SK-N-MC (cell line): ENCODE data around the gene BABAM2.
A peak's percentile ranks its signal among the peaks of the same experiment; 100 is the strongest.

Experiments used
- DNase-seq: peaks from one replicate; pipeline ENCODE4 v3.0.0-alpha.2; 2011; ENCODE audit warnings: low read depth, low spot score
- H3K27ac ChIP-seq: fragments of 200-600 bp; sonication (generic); 2 replicates; pipeline ENCODE4 v1.5.1; 2016; ENCODE audit warnings: mixed run types
- H3K36me3 ChIP-seq: fragments of 200-600 bp; sonication (generic); 2 replicates; pipeline ENCODE4 v1.6.1; 2017; ENCODE audit warnings: antibody characterized with exemption, low read length, mixed read lengths; ENCODE audit not compliant: insufficient read depth
- H3K4me3 ChIP-seq: fragments of 200-600 bp; sonication (generic); 2 replicates; pipeline ENCODE4 v1.5.1; 2016
- H3K9ac ChIP-seq: fragments of 200-600 bp; sonication (generic); 2 replicates; pipeline ENCODE4 v1.8.0; 2017; ENCODE audit warnings: mixed run types, mixed read lengths; ENCODE audit not compliant: insufficient read length
- H3K9me3 ChIP-seq: fragments of 200-600 bp; sonication (generic); 2 replicates; pipeline ENCODE4 v1.6.1; 2017; ENCODE audit warnings: low read depth, mild to moderate bottlenecking, antibody characterized with exemption, low read length, moderate library complexity, mixed read lengths
- EZH2 ChIP-seq: fragments of 200-600 bp; sonication (generic); IDR thresholded peaks from one replicate; pipeline ENCODE4 v1.6.1; 2017; ENCODE audit warnings: antibody characterized with exemption
- FOXP2 ChIP-seq: optimal IDR thresholded peaks from 2 replicates; pipeline ENCODE3; 2011; ENCODE audit warnings: mild to moderate bottlenecking, moderate library complexity; ENCODE audit not compliant: insufficient read depth; ENCODE audit errors: extremely low read length, control extremely low read depth
- POLR2AphosphoS5 ChIP-seq: IDR thresholded peaks from 2 replicates; pipeline ENCODE4 v1.6.1; 2012; ENCODE audit warnings: mild to moderate bottlenecking, low read depth, low read length, borderline replicate concordance

BABAM2 gene

DNA sequence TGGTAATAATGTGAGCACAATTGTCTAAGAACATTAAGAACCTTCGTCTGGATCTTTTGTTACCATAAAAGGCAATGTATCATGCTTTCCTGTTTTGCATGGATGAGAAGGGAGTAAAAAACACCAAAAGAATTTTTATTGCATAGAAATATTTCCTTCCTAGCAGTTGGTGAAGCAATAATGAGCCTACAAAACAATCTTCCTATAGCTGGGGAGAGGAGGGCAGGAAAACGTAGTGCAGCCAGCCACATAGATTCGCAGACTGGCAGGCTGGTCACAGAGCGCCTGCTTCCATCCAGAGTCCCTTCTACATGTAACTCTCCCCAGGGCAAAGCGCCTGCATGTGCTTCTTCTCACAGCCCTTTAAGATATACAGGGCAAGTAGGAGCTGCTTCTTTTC, 190.4 kb downstream of the BABAM2 start:
- TF ChIP-seq EZH2: no peak
- Histone ChIP-seq H3K9ac (peak overlapping the region; percentile 80), H3K36me3 (no peaks in the 10 kb centered on the region), H3K4me3 (peak overlapping the region; percentile 59), H3K27ac (peak overlapping the region; percentile 97), H3K9me3 (no peaks in the 10 kb centered on the region)
- peak; percentile 71 for DNase-seq

DNA sequence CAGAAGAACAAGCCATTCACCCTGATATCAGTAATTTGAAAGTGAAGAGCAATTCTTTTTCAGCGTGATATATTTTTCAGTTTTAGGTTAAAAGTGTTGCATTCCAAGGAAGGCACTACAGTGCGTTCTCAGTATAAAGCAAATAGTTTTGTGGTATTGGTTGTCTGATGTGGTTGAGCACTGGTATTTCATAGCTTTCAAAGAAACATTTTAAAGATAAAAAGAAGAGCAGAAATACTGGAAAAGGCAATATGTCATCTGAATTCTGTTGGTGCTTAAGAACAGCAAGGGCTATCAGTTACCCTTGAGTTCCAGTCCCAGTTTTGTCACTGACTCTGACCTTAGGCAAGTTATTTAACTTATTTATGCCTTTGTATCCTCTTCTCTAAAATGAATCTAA, 191.6 kb downstream of the BABAM2 start:
- H3K4me3 ChIP-seq: no peak overlapping the region
- no peak for TF ChIP-seq POLR2AphosphoS5
- TF ChIP-seq FOXP2: no peak
- no peak for TF ChIP-seq EZH2
- H3K27ac ChIP-seq: peak overlapping the region; percentile 97
- no peaks in the 10 kb centered on the region for H3K9me3 ChIP-seq
- peak; percentile 45 for DNase-seq
- peak overlapping the region; percentile 17 for H3K9ac ChIP-seq
- H3K36me3 ChIP-seq: no peaks in the 10 kb centered on the region

DNA sequence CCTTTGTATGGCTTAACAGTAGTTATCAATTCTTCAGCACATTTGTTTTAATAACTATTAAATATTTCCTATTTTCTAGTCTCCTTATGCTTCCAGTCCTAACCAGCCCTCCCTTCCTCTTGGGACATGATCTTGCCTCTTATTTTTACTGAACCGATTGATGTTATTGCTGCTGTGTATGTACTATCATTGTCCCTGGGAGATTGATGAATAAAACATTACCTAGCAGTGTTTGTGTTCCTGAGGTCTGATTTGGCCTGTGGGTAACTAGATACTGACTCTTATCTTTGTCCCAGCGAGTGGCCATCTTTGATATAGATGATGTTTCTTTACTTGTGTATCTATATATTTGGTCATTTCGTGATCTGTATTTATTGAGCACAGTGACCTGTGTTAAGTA, 192.9 kb downstream of the BABAM2 start:
- H3K4me3 ChIP-seq: no peak overlapping the region
- H3K9me3 ChIP-seq: no peaks in the 10 kb centered on the region
- no peaks in the 10 kb centered on the region for H3K36me3 ChIP-seq
- H3K27ac ChIP-seq: no peak overlapping the region
- TF ChIP-seq FOXP2 (no peak), POLR2AphosphoS5 (no peak), EZH2 (no peak)
- H3K9ac ChIP-seq: no peak overlapping the region
- no peak for DNase-seq

DNA sequence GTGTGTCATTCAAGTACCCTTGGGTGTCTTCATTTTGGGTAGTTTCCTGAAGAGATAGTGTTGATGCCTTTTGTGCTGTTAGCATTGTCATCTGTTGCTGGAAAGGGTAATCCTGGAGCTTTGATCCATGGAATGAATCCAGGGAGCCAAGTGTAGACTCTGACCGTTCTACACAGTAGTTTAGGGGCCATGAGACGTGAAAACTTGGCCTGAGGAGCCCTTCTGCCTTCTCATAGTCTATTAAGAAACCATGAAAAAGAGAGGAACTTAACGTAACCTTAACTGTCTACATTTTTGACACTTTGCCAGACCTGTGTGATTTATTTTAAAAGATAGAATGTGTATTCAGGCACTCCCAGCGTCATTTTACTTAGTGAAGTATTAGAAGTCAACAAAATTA, 194.0 kb downstream of the BABAM2 start:
- no peak for DNase-seq
- H3K4me3 ChIP-seq: no peak overlapping the region
- no peaks in the 10 kb centered on the region for H3K9me3 ChIP-seq
- H3K36me3 ChIP-seq: no peaks in the 10 kb centered on the region
- H3K9ac ChIP-seq: no peak overlapping the region
- H3K27ac ChIP-seq: no peak overlapping the region
- TF ChIP-seq FOXP2: no peak
- TF ChIP-seq EZH2: no peak
- TF ChIP-seq POLR2AphosphoS5: no peak

DNA sequence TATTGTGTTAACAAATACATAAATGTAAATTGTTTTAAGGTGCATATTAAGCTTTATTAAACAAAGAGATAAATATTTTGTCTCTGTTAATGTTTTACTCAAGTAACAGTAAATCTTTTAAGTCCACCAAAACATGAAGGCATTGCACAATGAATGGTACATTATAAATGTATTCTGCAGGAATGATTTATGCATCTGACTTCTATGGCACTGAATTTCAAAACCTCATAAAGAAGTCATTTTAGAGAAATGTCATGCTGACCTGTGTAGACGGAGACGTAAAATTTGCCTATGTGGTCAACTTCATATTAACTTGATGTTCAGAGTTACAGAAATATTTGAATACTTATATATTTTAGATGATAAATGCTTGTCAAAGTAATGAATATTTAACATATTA, 194.7 kb downstream of the BABAM2 start:
- no peak overlapping the region for H3K4me3 ChIP-seq
- no peak overlapping the region for H3K9ac ChIP-seq
- 0 out of 2 replicates have a peak overlapping the region, but pooled peaks have one; percentile 17 for H3K27ac ChIP-seq
- no peak for DNase-seq
- H3K9me3 ChIP-seq: no peaks in the 10 kb centered on the region
- no peaks in the 10 kb centered on the region for H3K36me3 ChIP-seq
- TF ChIP-seq EZH2: no peak
- no peak for TF ChIP-seq FOXP2
- TF ChIP-seq POLR2AphosphoS5: no peak

DNA sequence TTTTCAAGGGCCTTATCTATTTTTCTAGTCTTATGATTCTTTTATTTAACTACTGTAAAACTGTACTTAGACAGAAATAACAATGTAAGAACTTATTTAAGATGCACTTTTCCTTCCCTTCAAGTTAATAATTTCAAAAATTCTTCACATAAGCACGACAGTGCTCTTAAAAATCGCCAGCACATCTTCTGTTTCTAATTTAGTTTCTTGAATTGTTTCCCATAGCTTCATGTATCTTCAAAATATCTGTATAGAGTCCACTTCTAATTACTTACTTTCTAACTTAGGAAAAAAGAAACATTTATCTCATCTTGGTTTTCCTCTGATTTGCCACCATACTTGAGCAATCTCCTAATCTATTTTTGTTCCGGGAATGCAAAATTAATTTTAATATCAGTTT, 196.1 kb downstream of the BABAM2 start:
- Histone ChIP-seq H3K27ac (peak overlapping the region; percentile 70), H3K9me3 (no peaks in the 10 kb centered on the region), H3K36me3 (no peaks in the 10 kb centered on the region), H3K4me3 (no peak overlapping the region), H3K9ac (no peak overlapping the region)
- TF ChIP-seq FOXP2 (no peak), EZH2 (no peak), POLR2AphosphoS5 (no peak)
- no peak for DNase-seq

DNA sequence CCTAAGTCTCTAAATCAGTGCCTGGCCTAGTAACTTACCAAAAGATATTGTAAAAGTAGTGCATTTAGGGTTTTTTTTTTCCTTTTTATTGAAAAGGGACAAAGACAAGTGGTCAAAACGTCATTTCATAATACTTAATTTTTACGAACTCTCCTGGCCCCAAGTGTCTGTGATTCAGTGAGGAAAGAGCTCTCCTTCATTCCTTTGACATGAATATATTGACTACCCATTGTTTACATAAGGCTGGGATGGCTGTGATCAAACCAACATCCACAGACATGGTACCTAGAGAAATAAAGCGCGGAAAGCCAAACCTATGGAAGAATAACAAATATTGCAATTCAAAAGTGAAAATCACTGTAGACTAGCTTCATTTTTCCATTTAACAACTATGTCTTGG, 198.4 kb downstream of the BABAM2 start:
- no peak for TF ChIP-seq POLR2AphosphoS5
- TF ChIP-seq EZH2: no peak
- no peak for TF ChIP-seq FOXP2
- no peak overlapping the region for H3K4me3 ChIP-seq
- DNase-seq: no peak
- no peak overlapping the region for H3K9ac ChIP-seq
- H3K27ac ChIP-seq: no peak overlapping the region
- H3K9me3 ChIP-seq: no peaks in the 10 kb centered on the region
- H3K36me3 ChIP-seq: no peaks in the 10 kb centered on the region

DNA sequence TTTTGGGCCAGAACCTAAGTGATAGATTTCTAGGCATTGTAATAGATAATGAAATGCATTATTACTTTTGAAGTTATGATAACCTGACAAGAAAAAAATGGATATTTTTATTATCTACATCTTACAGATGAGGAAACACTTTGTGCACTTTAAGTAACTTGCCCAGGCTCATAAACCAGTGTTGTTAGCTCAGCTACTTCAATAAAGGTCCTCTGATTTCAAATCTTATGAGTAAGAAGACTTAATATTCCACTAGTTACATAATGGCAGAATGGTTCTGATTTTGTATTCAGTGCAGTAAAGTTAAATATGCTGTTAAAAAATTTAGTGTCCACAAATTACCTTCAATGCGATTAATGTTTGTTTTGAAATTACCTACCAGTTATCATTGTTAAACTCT, 199.0 kb downstream of the BABAM2 start:
- no peak overlapping the region for H3K27ac ChIP-seq
- H3K4me3 ChIP-seq: no peak overlapping the region
- no peak overlapping the region for H3K9ac ChIP-seq
- TF ChIP-seq POLR2AphosphoS5 (no peak), EZH2 (no peak), FOXP2 (no peak)
- DNase-seq: no peak
- no peaks in the 10 kb centered on the region for H3K36me3 ChIP-seq
- no peaks in the 10 kb centered on the region for H3K9me3 ChIP-seq

DNA sequence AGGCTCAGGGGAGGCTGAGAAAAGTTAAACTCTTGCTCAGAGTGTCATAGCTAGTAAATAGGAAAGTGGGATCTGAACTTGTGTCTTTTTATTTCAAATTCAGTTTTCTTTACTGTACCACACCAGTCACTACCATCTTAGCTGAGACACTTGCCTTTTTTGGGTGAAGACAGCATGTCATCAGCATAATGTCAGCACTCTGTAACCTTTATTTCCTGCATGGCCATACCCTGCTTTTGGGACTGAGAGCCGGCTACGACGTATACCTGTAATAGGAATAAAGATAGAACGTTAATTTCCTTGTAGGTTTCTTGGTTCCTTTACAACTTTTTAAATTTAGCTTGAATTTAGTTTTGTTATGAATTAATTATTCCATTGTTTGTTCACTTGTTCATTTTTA, 202.8 kb downstream of the BABAM2 start:
- TF ChIP-seq POLR2AphosphoS5: no peak
- no peak for TF ChIP-seq FOXP2
- no peak for TF ChIP-seq EZH2
- H3K9me3 ChIP-seq: no peaks in the 10 kb centered on the region
- no peak overlapping the region for H3K9ac ChIP-seq
- no peak for DNase-seq
- no peaks in the 10 kb centered on the region for H3K36me3 ChIP-seq
- H3K4me3 ChIP-seq: no peak overlapping the region
- H3K27ac ChIP-seq: no peak overlapping the region

DNA sequence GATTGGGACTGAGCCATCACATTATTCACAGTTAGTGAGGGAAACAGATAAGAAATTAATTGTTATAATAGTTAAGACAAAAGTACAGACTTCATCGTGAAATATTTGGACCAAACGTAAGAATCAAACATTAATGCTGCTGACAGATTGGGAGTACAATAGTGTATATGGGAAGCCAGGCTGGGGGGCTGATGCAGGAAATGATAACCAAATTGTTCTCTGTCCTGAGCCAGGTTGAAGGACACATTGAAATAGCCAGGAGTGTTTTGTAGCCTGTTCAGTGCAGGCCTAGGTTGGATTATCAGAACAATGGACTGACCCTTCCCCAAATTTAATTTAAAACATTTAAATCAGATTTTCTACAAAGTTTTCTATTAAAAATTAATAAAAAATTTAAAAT, 203.2 kb downstream of the BABAM2 start:
- no peak for TF ChIP-seq FOXP2
- no peak for TF ChIP-seq POLR2AphosphoS5
- no peak for TF ChIP-seq EZH2
- Histone ChIP-seq H3K4me3 (no peak overlapping the region), H3K27ac (no peak overlapping the region), H3K9ac (no peak overlapping the region), H3K36me3 (no peaks in the 10 kb centered on the region), H3K9me3 (no peaks in the 10 kb centered on the region)
- DNase-seq: no peak
